Right lobe of liver (tissue), 4 donors: ENCODE data around the gene DIAPH2.

ENCODE experiments used
- POLR2A ChIP-seq: fragments of 450-650 bp; IDR thresholded peaks from one replicate; pipeline ENCODE4 v1.6.1; 2017; ENCODE audit warnings: antibody characterized with exemption, mild to moderate bottlenecking
- TF ChIP-seq, protein P1 (sequence below), 4 donors: fragments of 200-600 bp in 3 of 4; fragments of 450-650 bp in 1 of 4; IDR thresholded peaks; one replicate each; pipeline versions ENCODE4 v1.5.1 to v1.8.0; 2016 to 2022; ENCODE audit warnings: antibody characterized with exemption in 4 of 4, mild to moderate bottlenecking in 2 of 4
- donor health status: DM: no; HTN: no; CAD: no.
- donor health status: DM: no; HTN: no; CAD: no.
- donor health status: DM: no; HTN: yes; CAD: no.

DNA sequence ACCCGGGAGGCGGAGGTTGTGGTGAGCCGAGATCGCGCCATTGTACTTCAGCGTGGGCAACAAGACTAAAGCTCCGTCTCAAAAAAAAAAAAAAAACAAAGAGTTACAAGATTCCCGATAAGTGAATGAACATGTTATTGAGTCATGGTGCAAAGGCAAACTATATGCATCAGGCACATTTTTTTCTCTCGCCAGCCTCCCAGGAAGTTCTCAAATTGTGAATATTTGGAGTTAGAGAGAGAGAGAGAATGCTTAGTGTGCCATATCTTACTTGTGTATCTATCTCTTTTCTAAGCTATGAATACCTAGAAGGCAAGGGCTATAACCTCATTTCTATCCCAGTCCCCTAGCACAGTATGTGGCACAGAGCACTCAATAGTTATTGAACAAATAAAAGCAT is 599.9 kb downstream of the DIAPH2 start:
- TF ChIP-seq, protein P1, sequence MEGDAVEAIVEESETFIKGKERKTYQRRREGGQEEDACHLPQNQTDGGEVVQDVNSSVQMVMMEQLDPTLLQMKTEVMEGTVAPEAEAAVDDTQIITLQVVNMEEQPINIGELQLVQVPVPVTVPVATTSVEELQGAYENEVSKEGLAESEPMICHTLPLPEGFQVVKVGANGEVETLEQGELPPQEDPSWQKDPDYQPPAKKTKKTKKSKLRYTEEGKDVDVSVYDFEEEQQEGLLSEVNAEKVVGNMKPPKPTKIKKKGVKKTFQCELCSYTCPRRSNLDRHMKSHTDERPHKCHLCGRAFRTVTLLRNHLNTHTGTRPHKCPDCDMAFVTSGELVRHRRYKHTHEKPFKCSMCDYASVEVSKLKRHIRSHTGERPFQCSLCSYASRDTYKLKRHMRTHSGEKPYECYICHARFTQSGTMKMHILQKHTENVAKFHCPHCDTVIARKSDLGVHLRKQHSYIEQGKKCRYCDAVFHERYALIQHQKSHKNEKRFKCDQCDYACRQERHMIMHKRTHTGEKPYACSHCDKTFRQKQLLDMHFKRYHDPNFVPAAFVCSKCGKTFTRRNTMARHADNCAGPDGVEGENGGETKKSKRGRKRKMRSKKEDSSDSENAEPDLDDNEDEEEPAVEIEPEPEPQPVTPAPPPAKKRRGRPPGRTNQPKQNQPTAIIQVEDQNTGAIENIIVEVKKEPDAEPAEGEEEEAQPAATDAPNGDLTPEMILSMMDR (IDR thresholded peaks at IDR 0.05) = no peak
- no peak for TF ChIP-seq POLR2A
